ENCODE results near the gene INSYN1.

INSYN1 gene

GRCh38 chr15:73777741-73778140 is 24.6 kb upstream of the INSYN1 start:
- DNase-seq (ENCODE audit: low read depth), result no peak

GRCh38 chr15:73773428-73773827 is 20.3 kb upstream of the INSYN1 start:
- no peak for DNase-seq (ENCODE audit: low read depth)

DNA sequence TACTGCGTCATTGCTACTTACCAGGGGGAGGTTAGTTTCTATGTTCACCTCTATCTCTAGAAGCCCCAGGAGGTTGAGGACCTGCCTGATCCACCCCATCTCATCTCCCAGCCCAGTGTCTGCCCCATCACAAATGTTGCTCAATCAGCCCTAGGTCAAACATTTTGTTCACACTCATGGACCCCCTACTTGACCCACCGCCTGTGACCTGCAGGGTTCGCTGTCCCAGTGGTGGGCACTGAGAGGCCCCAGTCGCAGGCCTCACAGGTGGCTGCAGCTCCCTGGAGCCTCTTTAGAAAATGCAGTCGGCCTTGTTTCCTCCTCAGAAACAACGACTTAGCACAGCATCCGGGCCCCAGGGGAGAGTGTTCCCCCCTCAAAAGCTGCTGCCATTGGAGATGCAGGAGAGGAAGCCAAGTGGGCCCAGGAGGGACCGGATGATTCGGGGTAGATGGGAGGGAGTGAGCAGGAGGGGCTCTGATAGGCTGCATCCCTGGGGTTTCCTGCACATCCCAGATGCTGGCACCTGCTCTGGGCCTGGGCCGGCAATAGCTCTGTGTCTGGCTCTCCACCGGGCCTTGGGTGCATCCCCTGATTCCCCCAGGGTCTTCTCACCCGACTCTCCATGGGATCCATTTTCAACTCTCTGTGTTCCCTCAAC is 18.4 kb upstream of the INSYN1 start:
- no peak for DNase-seq (ENCODE audit: low read depth)

DNA sequence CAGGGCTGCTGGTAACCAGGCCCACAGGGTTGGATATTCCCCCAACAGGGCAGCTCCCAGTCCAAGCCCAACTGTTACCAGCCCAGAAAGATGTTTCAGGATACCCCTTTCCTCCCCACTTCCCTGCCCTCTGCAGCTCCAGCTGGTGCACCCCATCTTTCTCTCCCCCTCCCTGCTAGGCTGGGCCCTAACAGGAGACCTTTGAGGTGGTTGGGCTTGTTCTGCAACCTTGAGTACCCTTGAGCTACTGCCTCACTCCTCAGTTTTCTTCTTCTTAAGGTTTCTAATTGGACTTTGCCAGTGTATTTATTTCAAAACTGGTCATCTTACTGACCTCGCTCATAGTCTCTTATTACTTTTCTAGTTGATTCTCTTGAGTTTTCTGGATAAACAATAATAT is 16.9 kb upstream of the INSYN1 start:
- DNase-seq (ENCODE audit: low read depth), result no peak

DNA sequence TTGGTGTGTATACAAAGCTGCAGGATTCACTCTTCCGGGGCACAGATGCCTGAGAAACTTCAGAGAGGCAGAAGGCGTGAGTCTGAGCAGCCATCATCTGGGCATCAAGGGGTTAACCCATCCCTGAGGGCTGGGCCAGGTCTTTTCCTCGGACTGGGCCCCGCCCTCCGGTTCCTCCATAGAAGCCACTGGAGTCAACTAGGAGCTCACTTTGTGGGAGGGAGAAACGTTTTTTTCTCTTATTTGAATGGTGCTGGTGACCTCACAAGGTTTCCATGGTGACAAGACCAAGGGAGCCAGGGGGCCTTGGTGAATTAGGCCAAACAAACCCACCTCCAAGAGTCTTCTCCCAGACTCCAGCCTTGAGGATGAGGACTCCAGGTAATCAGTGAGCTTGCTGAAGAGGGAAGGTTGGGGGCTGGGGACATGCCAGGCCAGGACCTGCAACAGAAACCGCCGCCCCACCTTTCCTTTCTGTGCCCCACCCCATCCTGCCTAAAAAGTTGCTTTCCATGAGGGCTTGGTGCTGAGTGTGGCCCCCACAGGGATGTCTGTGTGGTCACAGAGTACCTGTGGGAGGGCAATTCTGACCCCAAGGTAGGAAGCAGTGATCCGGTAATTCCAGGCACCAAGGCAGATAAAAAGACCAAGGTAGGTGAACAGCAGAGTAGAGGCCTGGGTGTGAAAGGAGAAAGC is 14.8 kb upstream of the INSYN1 start:
- DNase-seq (ENCODE audit: low read depth), result no peak

DNA sequence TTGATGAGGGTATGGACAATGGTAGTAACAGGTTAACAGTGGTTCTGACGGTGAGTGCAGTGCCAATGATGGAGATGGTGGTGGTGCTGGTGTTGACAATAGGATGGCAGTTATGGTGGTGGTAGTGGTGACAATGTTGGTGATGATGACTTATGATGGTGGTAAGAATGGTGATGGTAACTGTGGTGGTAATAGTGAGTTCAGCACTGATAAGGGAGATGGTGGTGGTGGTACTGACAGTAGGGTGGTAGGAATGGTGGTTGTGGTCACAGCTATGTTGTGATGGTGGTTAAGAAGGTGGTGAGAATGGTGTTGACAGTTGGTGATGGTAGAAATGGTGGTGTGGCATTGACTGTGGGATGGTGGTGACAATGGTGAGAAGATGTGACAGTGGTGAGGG is 13.4 kb upstream of the INSYN1 start:
- no peak for DNase-seq (ENCODE audit: low read depth)

DNA sequence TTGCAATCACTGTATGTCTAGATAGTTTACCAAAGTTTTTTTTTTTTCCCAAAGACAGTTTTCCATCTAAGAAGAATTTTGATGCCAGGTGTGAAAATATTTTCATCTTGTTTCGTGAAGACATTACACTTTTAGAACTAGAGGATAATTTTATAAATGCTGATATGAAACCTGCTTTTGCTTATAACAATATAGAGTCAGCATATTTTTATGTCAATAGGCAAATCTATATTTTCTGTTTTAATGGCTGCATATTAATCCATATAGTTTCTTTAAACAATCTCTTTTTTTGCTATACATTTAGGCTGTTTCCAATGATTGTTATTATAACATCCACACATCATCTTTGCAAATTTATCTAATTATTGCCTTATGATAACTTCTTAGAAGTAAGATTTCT is 12.6 kb upstream of the INSYN1 start:
- DNase-seq (ENCODE audit: low read depth), result no peak

- DNase-seq (ENCODE audit: low read depth), result no peak
Measured at GRCh38 chr15:73763931-73764330, 10.8 kb upstream of the INSYN1 start.

- DNase-seq (ENCODE audit: low read depth), result no peak
Measured at GRCh38 chr15:73760330-73761329, 7.5 kb upstream of the INSYN1 start.

GRCh38 chr15:73758461-73758860 is 5.3 kb upstream of the INSYN1 start:
- no peak for DNase-seq (ENCODE audit: low read depth)

DNA sequence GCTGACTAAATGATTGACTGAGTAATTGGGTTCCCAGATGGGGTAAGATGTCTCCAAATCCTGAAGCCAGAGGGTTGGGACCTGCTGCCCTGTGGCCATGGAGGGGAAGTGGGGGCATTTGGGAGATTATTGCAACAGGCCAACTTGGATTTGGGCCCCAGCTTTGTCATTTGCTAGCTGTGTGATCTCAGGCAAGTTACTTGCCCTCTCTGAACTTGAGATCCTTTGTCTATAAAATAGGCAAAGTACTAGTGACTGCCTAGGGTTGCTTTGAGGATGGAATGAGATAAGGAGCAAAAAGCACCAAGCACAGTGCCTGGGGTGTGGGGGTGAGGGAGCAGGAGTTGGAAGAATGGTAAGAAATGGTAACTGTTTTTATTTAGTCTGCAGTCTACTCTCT is 4.4 kb upstream of the INSYN1 start:
- no peak for DNase-seq (ENCODE audit: low read depth)

DNA sequence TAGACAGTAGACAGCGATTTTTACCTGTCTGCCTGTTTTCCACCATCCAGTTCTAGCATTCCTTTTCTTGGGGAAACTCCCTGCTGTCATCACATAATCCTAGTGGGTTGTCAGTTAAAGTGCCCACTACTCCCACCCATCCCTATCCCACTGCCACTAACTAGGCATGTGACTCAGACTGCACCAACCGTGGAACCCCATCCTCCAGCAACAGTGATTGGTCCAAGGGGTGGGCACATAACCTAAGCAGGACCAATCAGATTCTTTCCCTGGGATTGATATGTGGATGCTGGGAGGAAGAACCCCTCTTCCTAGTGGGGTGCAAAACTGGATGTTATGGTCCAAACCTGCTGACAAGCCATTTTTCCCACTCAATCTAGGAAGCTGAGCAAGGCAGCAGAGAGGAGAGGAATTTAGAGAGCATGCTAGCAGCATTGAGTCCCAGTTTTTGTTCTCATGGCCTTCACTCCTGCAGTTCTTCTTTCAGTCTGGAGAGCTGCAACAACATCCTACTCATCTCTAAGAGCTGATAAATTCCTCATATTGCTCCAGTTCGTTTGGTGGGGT is 3.9 kb upstream of the INSYN1 start:
- DNase-seq (ENCODE audit: low read depth), result no peak

GRCh38 chr15:73756390-73756789 is 3.2 kb upstream of the INSYN1 start:
- DNase-seq (ENCODE audit: low read depth), result no peak

- no peak for DNase-seq (ENCODE audit: low read depth)
Measured at GRCh38 chr15:73755946-73756345, 2.8 kb upstream of the INSYN1 start.

- no peak for DNase-seq (ENCODE audit: low read depth)
Measured at GRCh38 chr15:73755481-73755880, 2.3 kb upstream of the INSYN1 start.

DNA sequence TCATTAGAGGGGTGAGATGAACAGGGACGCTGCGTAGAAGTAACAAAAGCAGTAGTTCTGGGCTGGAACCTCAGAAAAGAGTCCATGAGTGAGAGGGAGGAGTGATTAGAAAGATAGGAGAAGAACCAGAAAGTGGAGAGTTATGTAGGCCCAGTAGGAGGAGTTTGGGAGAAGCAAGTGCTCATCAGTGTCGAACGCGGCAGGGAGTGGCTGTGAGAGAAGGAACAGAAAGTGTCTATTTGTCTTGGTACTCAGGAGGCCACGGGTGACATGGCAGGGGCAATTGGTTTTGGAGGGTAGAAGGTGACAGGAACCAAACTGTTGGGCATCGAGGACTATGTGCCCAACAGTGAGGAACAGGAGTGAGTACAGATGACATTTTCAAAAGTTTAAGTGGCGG is 1.3 kb upstream of the INSYN1 start:
- no peak for DNase-seq (ENCODE audit: low read depth)

DNA sequence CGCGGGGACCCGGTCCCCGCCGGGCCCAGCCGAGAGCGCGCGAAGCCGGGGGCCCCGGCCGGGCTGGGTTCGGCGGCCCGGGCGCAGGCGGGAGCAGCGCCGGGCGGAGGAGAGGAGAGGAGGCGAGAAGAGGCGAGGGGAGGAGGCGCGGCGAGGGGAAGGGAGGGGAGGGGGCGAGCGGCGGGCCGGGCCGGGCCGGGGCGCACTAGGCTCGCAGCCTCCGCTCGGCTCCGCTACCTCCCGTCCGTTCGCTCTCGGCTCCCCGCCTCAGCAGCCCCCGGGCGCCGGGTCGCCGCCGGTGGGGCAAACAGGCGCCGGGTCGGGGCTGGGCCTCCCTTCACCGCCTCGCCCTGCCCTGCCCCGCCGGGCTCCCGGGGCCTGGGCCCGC is 351 bp downstream of the INSYN1 start:
- DNase-seq (ENCODE audit: low read depth), result no peak

DNA sequence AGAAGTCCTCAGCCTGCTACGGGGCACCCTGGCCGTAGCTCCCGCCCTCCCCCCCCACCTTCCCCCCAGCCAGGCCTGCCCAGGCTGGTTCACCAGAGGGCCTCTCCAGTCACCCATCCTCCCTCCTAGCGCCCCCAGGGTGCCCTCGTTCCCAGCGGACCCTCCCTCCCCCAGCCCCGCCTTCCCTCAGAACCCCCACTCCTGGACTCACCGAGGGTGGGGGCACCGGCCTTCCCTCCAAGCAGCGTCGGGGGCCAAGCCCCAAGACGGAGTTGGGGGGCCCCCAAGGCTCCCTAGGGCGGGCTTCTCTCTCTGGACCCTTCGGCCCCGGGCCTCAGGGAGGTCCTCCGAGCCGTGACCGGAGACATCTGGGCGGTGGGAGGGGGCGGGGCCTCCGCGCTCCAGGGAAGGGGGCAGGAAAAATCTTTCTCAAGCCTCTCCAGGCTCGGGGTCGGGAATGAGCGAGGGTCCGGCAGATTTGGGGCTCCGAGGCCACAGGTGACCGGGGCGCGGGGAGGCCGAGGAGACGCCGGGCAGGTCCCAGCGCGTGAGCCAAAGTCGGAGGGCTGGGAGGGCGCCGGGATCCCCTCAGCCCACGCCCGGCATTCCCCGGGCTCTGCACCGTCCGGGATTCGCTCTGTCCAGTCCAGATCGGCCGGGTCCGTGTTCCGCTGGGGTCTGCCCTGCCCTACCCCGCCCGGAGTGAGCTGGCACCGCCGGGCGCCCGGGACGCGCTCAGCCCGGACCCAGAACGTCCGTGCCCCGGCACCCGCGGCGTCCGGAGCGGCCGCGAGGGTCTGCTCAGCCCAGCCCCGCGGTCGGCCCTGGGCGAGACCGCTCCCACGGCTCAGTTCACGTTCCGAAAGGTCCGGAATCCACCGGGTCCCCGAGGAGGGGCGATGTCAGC is 999 bp downstream of the INSYN1 start:
- no peak for DNase-seq (ENCODE audit: low read depth)

DNA sequence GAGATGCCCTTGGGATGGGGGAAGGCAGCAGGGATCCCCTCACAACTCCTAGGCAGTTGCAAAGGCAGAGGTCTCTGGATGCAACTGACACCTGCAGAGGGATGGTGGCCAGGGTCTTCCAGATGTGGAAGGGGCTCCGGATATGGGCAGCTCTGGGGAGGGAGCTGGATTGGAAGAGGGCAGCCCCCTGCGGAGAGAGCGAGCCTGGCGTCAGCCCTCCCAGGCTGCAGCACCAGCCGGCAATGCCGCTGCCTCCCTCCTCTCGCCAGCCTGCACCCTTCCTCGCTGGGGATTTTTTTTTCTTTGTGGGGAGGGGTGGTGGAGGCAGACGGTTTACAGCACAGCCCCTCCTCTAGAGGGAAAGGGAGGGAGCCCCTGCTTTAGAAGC is 1.6 kb downstream of the INSYN1 start:
- no peak for DNase-seq (ENCODE audit: low read depth)

DNA sequence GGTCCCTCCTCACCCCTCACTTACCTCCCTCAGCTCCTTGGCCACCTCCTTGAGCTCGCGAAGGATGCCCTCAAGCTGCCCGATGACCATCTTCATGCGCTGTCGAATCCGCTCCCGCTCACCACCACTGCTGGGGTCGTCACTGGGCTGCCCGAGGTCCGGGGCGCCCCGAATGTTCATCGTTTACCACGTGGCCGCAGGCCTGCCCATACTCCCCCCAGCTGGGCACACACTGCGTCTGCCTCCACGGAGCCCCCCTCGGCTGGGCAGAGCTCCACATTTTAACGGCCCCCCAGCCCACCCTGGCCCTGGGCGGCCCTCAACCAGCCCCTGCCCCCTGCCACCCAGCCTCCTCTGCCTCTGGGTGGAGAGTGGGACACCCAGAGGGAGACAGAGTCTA is 2.2 kb downstream of the INSYN1 start:
- no peak for DNase-seq (ENCODE audit: low read depth)

DNA sequence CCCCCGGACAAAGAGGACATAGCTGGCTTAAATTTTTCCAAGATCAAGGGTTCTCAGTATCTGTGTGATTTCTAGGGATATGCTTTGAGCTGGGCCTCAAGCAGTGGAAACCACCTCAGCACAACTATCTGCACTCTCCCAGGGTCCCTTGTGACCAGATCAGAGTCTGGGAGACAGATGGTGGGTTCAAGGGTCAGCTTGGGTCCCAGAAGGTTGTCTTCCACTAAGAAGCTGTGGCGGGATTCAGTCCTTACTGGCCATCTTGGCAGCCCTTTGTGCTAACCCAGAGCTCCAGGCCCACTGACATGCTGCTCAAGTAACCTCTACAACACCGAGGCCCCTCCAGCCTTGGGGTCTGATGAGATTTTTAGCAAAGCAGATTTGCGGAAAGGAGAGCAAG is 2.7 kb downstream of the INSYN1 start:
- no peak for DNase-seq (ENCODE audit: low read depth)

DNA sequence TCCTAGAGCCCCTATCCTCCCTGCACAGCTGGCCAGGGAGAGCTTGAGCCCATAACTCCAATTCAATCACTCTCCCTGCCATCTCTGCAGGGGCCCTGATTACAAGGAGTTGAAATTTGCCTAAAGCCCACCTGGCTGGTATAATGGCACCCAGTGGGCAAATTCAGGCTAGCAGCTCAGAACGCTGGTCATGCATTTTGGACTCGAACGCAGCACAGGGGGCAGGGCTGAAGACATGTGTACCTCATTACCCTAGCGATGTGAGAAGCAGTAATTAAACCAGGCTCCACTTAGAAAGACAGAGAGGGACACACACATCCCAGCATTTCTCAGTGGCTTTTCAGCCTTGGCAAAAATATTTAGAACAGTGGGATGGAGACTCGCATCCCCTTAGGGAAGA is 3.2 kb downstream of the INSYN1 start:
- DNase-seq (ENCODE audit: low read depth), result no peak

All from stromal cell of bone marrow (primary cell).